ENCODE results near the gene COX7A1. TPM values are rescaled to one million over a fixed set of nuclear protein-coding genes. Genes with fewer than 3 reads are reported as not detected.
A peak's percentile ranks its signal among the peaks of the same experiment; 100 is the strongest.
"Not testable (repeated sequence)": the region's sequence is repeated elsewhere in the genome, so short reads cannot be mapped to it uniquely, and the experiment has no call there.

Gene COX7A1
- total RNA-seq (2014; rRNA removed; shearing (Covaris generic)), result 6.1 and 7.0 TPM in 2 replicates

GRCh38 chr19:36152352-36153091 is at the start of gene COX7A1:
Gene COX7A1, minus strand, starts transcription at chr19:36152447. Its CDS starts 40 bp downstream, at chr19:36152407.
- DNase-seq (ENCODE audit: low read depth), result peak; percentile 42

- DNase-seq (ENCODE audit: low read depth), result no peak
Observed at GRCh38 chr19:36201684-36202083, 49.4 kb upstream of the COX7A1 start.

- no peak for DNase-seq (ENCODE audit: low read depth)
Observed at GRCh38 chr19:36198119-36198518, 45.9 kb upstream of the COX7A1 start.

- DNase-seq (ENCODE audit: low read depth), result peak; percentile 11
Observed at GRCh38 chr19:36196249-36196648, 44.0 kb upstream of the COX7A1 start.

- not testable (repeated sequence) for DNase-seq (ENCODE audit: low read depth)
Observed at GRCh38 chr19:36186722-36187121, 34.5 kb upstream of the COX7A1 start.

- DNase-seq (ENCODE audit: low read depth), result no peak
Observed at GRCh38 chr19:36183245-36183628, 31.0 kb upstream of the COX7A1 start.

- DNase-seq (ENCODE audit: low read depth), result no peak
Observed at GRCh38 chr19:36182612-36183244, 30.5 kb upstream of the COX7A1 start.

GRCh38 chr19:36179077-36179476 is 26.8 kb upstream of the COX7A1 start:
- DNase-seq (ENCODE audit: low read depth), result not testable (repeated sequence)

- DNase-seq (ENCODE audit: low read depth), result not testable (repeated sequence)
Observed at GRCh38 chr19:36173846-36174245, 21.6 kb upstream of the COX7A1 start.

GRCh38 chr19:36172852-36173251 is 20.6 kb upstream of the COX7A1 start:
- no peak for DNase-seq (ENCODE audit: low read depth)

- DNase-seq (ENCODE audit: low read depth), result no peak
Observed at GRCh38 chr19:36169084-36169760, 17.0 kb upstream of the COX7A1 start.

- no peak for DNase-seq (ENCODE audit: low read depth)
Observed at GRCh38 chr19:36163813-36164212, 11.6 kb upstream of the COX7A1 start.

- DNase-seq (ENCODE audit: low read depth), result no peak
Observed at GRCh38 chr19:36160821-36161596, 8.8 kb upstream of the COX7A1 start.

GRCh38 chr19:36153126-36153525 is 879 bp upstream of the COX7A1 start:
- no peak for DNase-seq (ENCODE audit: low read depth)

GRCh38 chr19:36152019-36152351 is 262 bp downstream of the COX7A1 start:
- DNase-seq (ENCODE audit: low read depth), result no peak

GRCh38 chr19:36151144-36152018 is 866 bp downstream of the COX7A1 start:
- no peak for DNase-seq (ENCODE audit: low read depth)

- DNase-seq (ENCODE audit: low read depth), result no peak
Observed at GRCh38 chr19:36150586-36150985, 1.7 kb downstream of the COX7A1 start.

- no peak for DNase-seq (ENCODE audit: low read depth)
Observed at GRCh38 chr19:36149673-36150406, 2.4 kb downstream of the COX7A1 start.

- DNase-seq (ENCODE audit: low read depth), result no peak
Observed at GRCh38 chr19:36144624-36145023, 7.6 kb downstream of the COX7A1 start.

- no peak for DNase-seq (ENCODE audit: low read depth)
Observed at GRCh38 chr19:36142496-36142895, 9.8 kb downstream of the COX7A1 start.
